Thoracic aorta (tissue), 2 donors: ENCODE results near the gene DDO. TPM values are rescaled to one million over a fixed set of nuclear protein-coding genes. Genes with fewer than 3 reads are reported as not detected.

Source experiments
- ATAC-seq: fragments of 150-250 bp; one replicate; pipeline ENCODE4 v1.8.0; 2017; ENCODE audit warnings: low read depth; ENCODE audit not compliant: insufficient number of reproducible peaks, low FRiP score
- DNase-seq: peaks from one replicate; pipeline ENCODE4 v3.0.0-alpha.2; 2020; ENCODE audit warnings: low spot score
- H3K27ac ChIP-seq, 2 donors: fragments of 200-600 bp; sonication (generic); 1 replicate in 1 of 2; 2 replicates in 1 of 2; pipeline ENCODE4 v1.5.1; 2016; ENCODE audit warnings: mild to moderate bottlenecking in 2 of 2, moderate library complexity in 2 of 2
- H3K27me3 ChIP-seq: fragments of 200-600 bp; sonication (generic); replicated peaks from 2 replicates; pipeline ENCODE4 v1.6.0; 2016; ENCODE audit warnings: mild to moderate bottlenecking; ENCODE audit not compliant: insufficient read depth
- H3K36me3 ChIP-seq: fragments of 200-600 bp; sonication (generic); one replicate; pipeline ENCODE4 v1.5.1; 2016
- H3K4me1 ChIP-seq, 2 donors: fragments of 200-600 bp; sonication (generic); 1 replicate in 1 of 2; 2 replicates in 1 of 2; pipeline versions ENCODE4 v1.5.1 to v1.6.0; 2016; ENCODE audit warnings: low read depth in 2 of 2, mild to moderate bottlenecking in 1 of 2; ENCODE audit not compliant: control insufficient read depth in 1 of 2
- H3K4me3 ChIP-seq: fragments of 200-600 bp; sonication (generic); 2 replicates; pipeline ENCODE4 v1.5.1; 2016; ENCODE audit warnings: mild to moderate bottlenecking
- H3K9me3 ChIP-seq: fragments of 200-600 bp; sonication (generic); 2 replicates; pipeline ENCODE4 v1.5.1; 2016
- total RNA-seq, 2 donors: library from RNA; depleted of rRNA; stranded (reverse); fragments of >200 nt; gene quantifications; one replicate each; pipeline versions ENCODE4 v1.1.0 to v1.2.3, GENCODE V29; 2016
- TF ChIP-seq, protein P1 (sequence below): fragments of 200-600 bp; sonication (generic); IDR thresholded peaks from one replicate; pipeline ENCODE4 v1.5.1; 2019; ENCODE audit warnings: antibody characterized with exemption

The DDO gene
- total RNA-seq, 2 donors from 2014 or later, result 0.68 to 1.6 TPM

DNA sequence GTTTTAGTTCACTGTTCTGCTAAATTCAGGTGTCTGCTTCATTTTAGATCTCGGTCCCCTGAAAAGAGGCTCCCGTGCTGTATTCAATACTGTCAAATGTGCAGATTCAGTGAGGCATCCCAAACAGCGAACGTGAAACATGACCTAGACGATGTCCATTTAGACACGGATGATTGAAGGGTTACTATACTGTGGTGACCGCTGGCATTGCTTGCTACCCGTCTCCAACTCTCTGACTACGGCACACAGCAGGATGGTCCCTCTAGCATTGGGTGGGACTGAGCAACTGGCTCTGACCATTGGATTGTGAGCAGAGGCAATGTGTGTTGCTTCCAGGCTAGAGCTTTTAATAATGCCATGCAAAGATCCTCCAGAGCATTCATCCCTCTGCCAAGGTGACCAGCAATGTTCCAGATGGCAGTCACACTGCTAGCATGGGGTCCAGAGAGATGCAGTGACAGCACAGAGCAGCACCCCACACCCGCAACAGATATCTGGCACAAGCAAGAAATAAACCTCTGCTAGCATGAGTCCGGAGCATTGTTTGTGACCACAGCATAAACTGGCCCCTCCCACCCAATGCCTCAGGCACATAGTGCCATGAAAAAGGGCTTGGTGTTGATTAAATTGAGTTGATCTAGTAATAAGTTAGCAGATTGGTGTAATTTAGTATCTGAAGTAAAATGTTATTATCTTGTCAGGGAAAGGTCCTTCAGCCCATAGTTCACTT, 66.2 kb downstream of the DDO start:
- Histone ChIP-seq H3K27me3 (no peaks in the 10 kb centered on the region), H3K9me3 (no peaks in the 10 kb centered on the region), H3K36me3 (no peaks in the 10 kb centered on the region), H3K4me3 (no peak overlapping the region), H3K4me1 (peaks cover 6 to 28% of the 10 kb centered on the region in 2 donors), H3K27ac (no peak overlapping the region)
- no peak for DNase-seq
- ATAC-seq, result no peak
- TF ChIP-seq, protein P1, sequence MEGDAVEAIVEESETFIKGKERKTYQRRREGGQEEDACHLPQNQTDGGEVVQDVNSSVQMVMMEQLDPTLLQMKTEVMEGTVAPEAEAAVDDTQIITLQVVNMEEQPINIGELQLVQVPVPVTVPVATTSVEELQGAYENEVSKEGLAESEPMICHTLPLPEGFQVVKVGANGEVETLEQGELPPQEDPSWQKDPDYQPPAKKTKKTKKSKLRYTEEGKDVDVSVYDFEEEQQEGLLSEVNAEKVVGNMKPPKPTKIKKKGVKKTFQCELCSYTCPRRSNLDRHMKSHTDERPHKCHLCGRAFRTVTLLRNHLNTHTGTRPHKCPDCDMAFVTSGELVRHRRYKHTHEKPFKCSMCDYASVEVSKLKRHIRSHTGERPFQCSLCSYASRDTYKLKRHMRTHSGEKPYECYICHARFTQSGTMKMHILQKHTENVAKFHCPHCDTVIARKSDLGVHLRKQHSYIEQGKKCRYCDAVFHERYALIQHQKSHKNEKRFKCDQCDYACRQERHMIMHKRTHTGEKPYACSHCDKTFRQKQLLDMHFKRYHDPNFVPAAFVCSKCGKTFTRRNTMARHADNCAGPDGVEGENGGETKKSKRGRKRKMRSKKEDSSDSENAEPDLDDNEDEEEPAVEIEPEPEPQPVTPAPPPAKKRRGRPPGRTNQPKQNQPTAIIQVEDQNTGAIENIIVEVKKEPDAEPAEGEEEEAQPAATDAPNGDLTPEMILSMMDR, result no peak

DNA sequence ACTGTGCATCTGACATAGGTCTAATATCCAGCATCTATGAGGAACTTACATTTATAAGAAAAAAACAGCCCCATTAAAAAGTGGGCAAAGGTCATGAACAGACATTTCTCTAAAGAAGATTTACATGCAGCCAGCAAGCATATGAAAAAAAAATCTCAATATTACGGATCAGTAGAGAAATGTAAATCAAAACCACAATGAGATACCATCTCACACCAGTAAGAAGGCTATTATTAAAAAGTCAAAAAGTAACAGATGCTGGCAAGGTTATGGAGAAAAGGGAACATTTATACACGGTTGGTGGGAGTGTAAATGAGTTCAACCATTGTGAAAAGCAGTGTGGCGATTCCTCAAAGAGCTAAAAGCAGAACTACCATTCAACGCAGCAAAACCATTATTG, 70.3 kb downstream of the DDO start:
- DNase-seq, result no peak
- no peaks in the 10 kb centered on the region for H3K36me3 ChIP-seq
- H3K27me3 ChIP-seq, result no peaks in the 10 kb centered on the region
- H3K4me3 ChIP-seq, result no peak overlapping the region
- no peak overlapping the region for H3K27ac ChIP-seq
- no peak for ATAC-seq
- TF ChIP-seq, protein P1, result no peak
- no peaks in the 10 kb centered on the region for H3K9me3 ChIP-seq
- H3K4me1 ChIP-seq, result peaks cover 11 to 25% of the 10 kb centered on the region in 2 donors

DNA sequence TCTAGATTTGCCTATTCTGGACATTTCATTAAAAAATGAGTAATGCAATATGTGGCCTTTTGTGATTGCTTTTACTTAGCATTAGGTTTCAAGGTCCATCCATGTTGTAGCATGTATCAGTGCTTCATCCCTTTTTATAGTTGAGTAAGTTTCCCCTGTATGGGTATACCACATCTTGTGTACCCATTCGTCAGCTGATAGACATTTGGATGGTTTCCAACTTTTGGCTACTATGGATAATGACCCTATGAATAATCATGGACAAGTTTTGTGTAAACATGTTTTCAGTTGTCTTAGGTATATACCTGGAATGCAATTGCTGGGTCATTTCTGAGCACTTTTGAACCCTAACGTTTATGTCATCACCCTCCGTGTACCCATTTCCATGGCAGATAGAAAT, 72.6 kb downstream of the DDO start:
- no peak overlapping the region for H3K27ac ChIP-seq
- peaks cover 11 to 38% of the 10 kb centered on the region in 2 donors for H3K4me1 ChIP-seq

More for the DNA sequence above, 72.6 kb downstream of the DDO start:
- Histone ChIP-seq H3K27me3 (no peaks in the 10 kb centered on the region), H3K4me3 (no peak overlapping the region), H3K36me3 (no peaks in the 10 kb centered on the region), H3K9me3 (no peaks in the 10 kb centered on the region)
- ATAC-seq, result no peak
- TF ChIP-seq, protein P1, result no peak
- DNase-seq, result no peak

Other genes with a start within 250 kb of the DDO start
- 10 to 100 TPM in 1 of 2 donors, 1 to 10 TPM in 1; 4.9 to 21.8 TPM for gene WASF1, start 235.9 kb downstream of the DDO start, total RNA-seq
- gene CDC40, start 235.1 kb downstream of the DDO start, total RNA-seq, result 10 to 100 TPM; 11.2 to 22.2 TPM
- gene METTL24, start 57.2 kb downstream of the DDO start, total RNA-seq, result 10 to 100 TPM; 12.1 to 27.6 TPM
- 1 to 10 TPM in 1 of 2 donors, not detected in 1; 3.8 TPM for gene SLC22A16, start 61.0 kb upstream of the DDO start, total RNA-seq